ENCODE measurements around the gene ASXL2.
"Not testable (repeated sequence)": the region's sequence is repeated elsewhere in the genome, so short reads cannot be mapped to it uniquely, and the experiment has no call there.

The ASXL2 gene

DNA sequence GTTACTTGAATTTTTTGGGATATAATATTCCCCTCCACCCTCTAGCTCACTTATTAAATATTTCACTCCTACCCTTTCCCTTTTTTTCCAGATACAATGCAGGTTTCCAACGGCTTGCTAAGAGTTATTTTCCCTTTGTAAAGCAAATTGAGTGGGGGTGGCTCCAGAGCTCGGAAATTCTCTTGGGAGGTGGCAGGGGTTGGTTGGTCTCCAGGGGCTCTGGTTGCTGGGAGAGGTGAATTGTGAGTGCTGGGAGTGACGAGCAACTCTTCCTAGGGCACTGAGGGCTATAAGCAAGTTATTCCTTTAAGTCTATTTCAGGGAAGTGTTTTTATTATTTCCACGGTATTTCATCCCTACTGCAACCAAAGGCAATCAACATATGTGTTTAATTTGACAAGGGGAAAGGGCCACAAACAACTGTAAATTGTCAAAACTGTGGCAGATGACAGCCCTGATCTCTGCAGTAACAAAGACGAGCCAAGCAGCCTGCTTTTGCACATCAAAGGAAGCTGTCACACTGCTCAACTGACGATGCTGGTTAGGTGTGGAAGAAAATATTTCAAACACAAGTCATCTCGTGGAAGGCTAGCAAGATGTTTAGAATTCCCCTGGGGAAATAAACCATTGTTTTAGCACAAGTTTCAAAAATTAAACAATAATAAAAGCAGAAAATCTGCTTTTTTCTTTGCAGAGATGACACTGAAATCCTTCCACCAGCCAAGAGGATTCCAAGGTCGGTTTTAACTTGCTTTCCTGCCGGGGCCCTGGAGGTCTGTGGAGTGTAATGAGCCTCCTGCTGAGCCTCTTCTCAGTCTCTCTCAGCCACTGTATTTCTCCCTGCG lies 34.8 kb upstream of the ASXL2 start:
- Histone ChIP-seq H3K4me1 (ENCODE audit: control insufficient read depth in 1 of 2, insufficient read depth in 2 of 2, low read length in 2 of 2) (no peaks in the 10 kb centered on the region), H3K9ac (ENCODE audit: low read depth in 1 of 2, low read length in 2 of 2) (no peak overlapping the region), H3K27me3 (ENCODE audit: control insufficient read depth in 1 of 2, insufficient read depth in 2 of 2, low read length in 2 of 2) (no peaks in the 10 kb centered on the region), H3K27ac (ENCODE audit: low read depth, low read length) (no peak overlapping the region), H3K4me3 (ENCODE audit: low read depth in 1 of 2, low read length in 2 of 2) (no peak overlapping the region), H3K9me3 (ENCODE audit: control insufficient read depth in 1 of 2, low read length in 2 of 2) (no peaks in the 10 kb centered on the region), H3K36me3 (ENCODE audit: control insufficient read depth in 1 of 2, insufficient read depth in 2 of 2, low read length in 2 of 2) (no peaks in the 10 kb centered on the region)

- H3K4me1 ChIP-seq (ENCODE audit: control insufficient read depth in 1 of 2, insufficient read depth in 2 of 2, low read length in 2 of 2); H3K27ac ChIP-seq (ENCODE audit: low read depth, low read length); H3K9ac ChIP-seq (ENCODE audit: low read depth in 1 of 2, low read length in 2 of 2); H3K36me3 ChIP-seq (ENCODE audit: control insufficient read depth in 1 of 2, insufficient read depth in 2 of 2, low read length in 2 of 2); H3K4me3 ChIP-seq (ENCODE audit: low read depth in 1 of 2, low read length in 2 of 2); H3K9me3 ChIP-seq (ENCODE audit: control insufficient read depth in 1 of 2, low read length in 2 of 2); H3K27me3 ChIP-seq (ENCODE audit: control insufficient read depth in 1 of 2, insufficient read depth in 2 of 2, low read length in 2 of 2): not testable (repeated sequence)
Measured at GRCh38 chr2:25909574-25909973, 31.3 kb upstream of the ASXL2 start.

GRCh38 chr2:25905126-25905525 lies 26.8 kb upstream of the ASXL2 start:
- no peak overlapping the region for H3K4me3 ChIP-seq (ENCODE audit: low read depth in 1 of 2, low read length in 2 of 2)
- no peaks in the 10 kb centered on the region for H3K36me3 ChIP-seq (ENCODE audit: control insufficient read depth in 1 of 2, insufficient read depth in 2 of 2, low read length in 2 of 2)
- no peaks in the 10 kb centered on the region for H3K27me3 ChIP-seq (ENCODE audit: control insufficient read depth in 1 of 2, insufficient read depth in 2 of 2, low read length in 2 of 2)
- no peak overlapping the region for H3K27ac ChIP-seq (ENCODE audit: low read depth, low read length)
- no peaks in the 10 kb centered on the region for H3K9me3 ChIP-seq (ENCODE audit: control insufficient read depth in 1 of 2, low read length in 2 of 2)
- no peak overlapping the region for H3K9ac ChIP-seq (ENCODE audit: low read depth in 1 of 2, low read length in 2 of 2)
- no peaks in the 10 kb centered on the region for H3K4me1 ChIP-seq (ENCODE audit: control insufficient read depth in 1 of 2, insufficient read depth in 2 of 2, low read length in 2 of 2)

DNA sequence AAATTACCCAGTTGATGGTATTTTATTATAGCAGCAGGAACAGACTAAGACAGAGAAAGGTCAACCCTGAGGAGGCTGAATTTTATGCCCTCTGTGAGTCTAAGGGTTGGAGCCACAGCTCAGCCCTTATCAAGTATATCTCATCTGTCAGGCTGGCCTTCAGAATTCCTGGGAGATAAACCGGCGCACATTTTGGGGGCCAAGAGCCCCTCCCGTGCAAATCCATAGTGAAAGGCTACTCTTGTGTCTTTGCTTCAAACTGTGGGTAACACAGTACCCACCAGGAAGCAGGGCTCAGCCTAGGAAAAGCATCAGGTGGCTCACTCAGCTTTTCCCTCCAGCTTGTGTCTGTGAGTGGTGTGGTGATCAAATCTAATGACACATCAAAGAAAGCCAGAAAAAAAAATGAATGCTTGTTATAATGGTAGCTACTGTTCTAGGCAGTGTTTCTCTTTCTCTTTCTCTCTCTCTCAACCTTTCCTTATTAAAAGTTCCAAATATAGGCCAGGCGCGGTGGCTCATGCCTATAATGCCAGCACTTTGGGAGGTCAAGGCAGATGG lies 25.0 kb upstream of the ASXL2 start:
- H3K27ac ChIP-seq (ENCODE audit: low read depth, low read length): no peak overlapping the region
- no peaks in the 10 kb centered on the region for H3K36me3 ChIP-seq (ENCODE audit: control insufficient read depth in 1 of 2, insufficient read depth in 2 of 2, low read length in 2 of 2)
- H3K9me3 ChIP-seq (ENCODE audit: control insufficient read depth in 1 of 2, low read length in 2 of 2): no peaks in the 10 kb centered on the region
- no peak overlapping the region for H3K4me3 ChIP-seq (ENCODE audit: low read depth in 1 of 2, low read length in 2 of 2)
- no peaks in the 10 kb centered on the region for H3K4me1 ChIP-seq (ENCODE audit: control insufficient read depth in 1 of 2, insufficient read depth in 2 of 2, low read length in 2 of 2)
- no peaks in the 10 kb centered on the region for H3K27me3 ChIP-seq (ENCODE audit: control insufficient read depth in 1 of 2, insufficient read depth in 2 of 2, low read length in 2 of 2)
- H3K9ac ChIP-seq (ENCODE audit: low read depth in 1 of 2, low read length in 2 of 2): no peak overlapping the region

GRCh38 chr2:25899404-25899970 lies 21.2 kb upstream of the ASXL2 start:
- Histone ChIP-seq H3K9ac (ENCODE audit: low read depth in 1 of 2, low read length in 2 of 2) (no peak overlapping the region), H3K4me1 (ENCODE audit: control insufficient read depth in 1 of 2, insufficient read depth in 2 of 2, low read length in 2 of 2) (no peaks in the 10 kb centered on the region), H3K9me3 (ENCODE audit: control insufficient read depth in 1 of 2, low read length in 2 of 2) (no peaks in the 10 kb centered on the region), H3K27me3 (ENCODE audit: control insufficient read depth in 1 of 2, insufficient read depth in 2 of 2, low read length in 2 of 2) (no peaks in the 10 kb centered on the region), H3K4me3 (ENCODE audit: low read depth in 1 of 2, low read length in 2 of 2) (no peak overlapping the region), H3K36me3 (ENCODE audit: control insufficient read depth in 1 of 2, insufficient read depth in 2 of 2, low read length in 2 of 2) (no peaks in the 10 kb centered on the region), H3K27ac (ENCODE audit: low read depth, low read length) (no peak overlapping the region)

DNA sequence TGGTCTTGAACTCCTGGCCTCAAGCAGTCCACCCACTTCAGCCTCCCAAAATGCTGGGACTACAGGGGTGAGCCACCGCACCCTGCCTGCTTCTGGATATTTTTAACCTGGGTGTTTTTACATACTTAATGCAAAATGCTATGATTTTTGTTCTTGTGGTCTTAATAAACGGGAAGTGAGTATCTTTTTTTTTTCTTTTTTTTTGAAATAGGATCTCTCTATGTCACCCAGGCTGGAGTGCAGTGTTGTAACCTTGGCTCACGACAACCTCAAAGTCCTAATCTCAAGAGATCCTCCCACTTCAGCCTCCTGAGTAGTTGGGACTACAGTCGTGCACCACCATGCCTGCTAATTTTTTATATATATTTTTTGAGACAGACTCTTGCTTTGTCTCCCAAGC lies 19.2 kb upstream of the ASXL2 start:
- Histone ChIP-seq H3K27ac (ENCODE audit: low read depth, low read length) (no peak overlapping the region), H3K4me1 (ENCODE audit: control insufficient read depth in 1 of 2, insufficient read depth in 2 of 2, low read length in 2 of 2) (no peaks in the 10 kb centered on the region), H3K9ac (ENCODE audit: low read depth in 1 of 2, low read length in 2 of 2) (no peak overlapping the region), H3K4me3 (ENCODE audit: low read depth in 1 of 2, low read length in 2 of 2) (no peak overlapping the region), H3K36me3 (ENCODE audit: control insufficient read depth in 1 of 2, insufficient read depth in 2 of 2, low read length in 2 of 2) (no peaks in the 10 kb centered on the region), H3K27me3 (ENCODE audit: control insufficient read depth in 1 of 2, insufficient read depth in 2 of 2, low read length in 2 of 2) (no peaks in the 10 kb centered on the region), H3K9me3 (ENCODE audit: control insufficient read depth in 1 of 2, low read length in 2 of 2) (no peaks in the 10 kb centered on the region)

DNA sequence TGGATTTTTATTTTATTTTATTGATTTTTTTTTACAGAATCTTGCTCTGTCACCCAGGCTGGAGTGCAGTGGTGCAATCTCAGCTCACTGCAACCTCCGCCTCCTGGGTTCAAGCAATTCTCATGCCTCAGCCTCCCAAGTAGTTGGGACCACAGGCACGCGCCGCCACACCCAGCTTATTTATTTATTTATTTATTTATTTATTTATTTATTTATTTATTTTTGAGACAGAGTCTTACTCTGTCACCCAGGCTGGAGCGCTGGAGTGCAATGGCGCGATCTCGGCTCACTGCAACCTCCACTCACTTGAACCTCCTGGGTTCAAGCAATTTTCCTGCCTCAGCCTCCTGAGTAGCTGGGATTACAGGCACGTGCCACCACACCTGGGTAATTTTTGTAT lies 18.0 kb upstream of the ASXL2 start:
- H3K27me3 ChIP-seq (ENCODE audit: control insufficient read depth in 1 of 2, insufficient read depth in 2 of 2, low read length in 2 of 2); H3K9ac ChIP-seq (ENCODE audit: low read depth in 1 of 2, low read length in 2 of 2): not testable (repeated sequence)

DNA sequence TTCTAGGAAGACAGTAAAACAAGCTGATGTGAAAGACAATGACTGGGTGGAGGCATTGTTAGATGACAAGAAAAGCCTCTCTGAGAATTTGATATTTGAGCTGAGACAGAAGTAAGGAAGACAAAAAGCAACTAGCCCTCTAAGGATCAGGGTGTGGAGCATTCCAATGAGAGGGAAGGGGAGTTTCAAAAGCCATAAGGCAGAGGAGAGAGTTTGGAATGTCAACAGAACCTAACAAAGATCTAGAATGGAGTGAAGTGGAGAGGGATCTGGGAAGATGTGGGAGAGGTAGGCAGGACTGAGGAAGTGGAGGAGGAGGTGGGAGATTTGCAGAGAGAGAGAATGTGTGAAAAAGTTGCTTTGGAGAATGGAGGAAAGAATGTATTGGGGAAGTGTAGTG lies 17.3 kb upstream of the ASXL2 start:
- no peaks in the 10 kb centered on the region for H3K27me3 ChIP-seq (ENCODE audit: control insufficient read depth in 1 of 2, insufficient read depth in 2 of 2, low read length in 2 of 2)
- H3K4me3 ChIP-seq (ENCODE audit: low read depth in 1 of 2, low read length in 2 of 2): no peak overlapping the region
- no peak overlapping the region for H3K27ac ChIP-seq (ENCODE audit: low read depth, low read length)
- H3K4me1 ChIP-seq (ENCODE audit: control insufficient read depth in 1 of 2, insufficient read depth in 2 of 2, low read length in 2 of 2): no peaks in the 10 kb centered on the region
- no peaks in the 10 kb centered on the region for H3K36me3 ChIP-seq (ENCODE audit: control insufficient read depth in 1 of 2, insufficient read depth in 2 of 2, low read length in 2 of 2)
- no peaks in the 10 kb centered on the region for H3K9me3 ChIP-seq (ENCODE audit: control insufficient read depth in 1 of 2, low read length in 2 of 2)
- no peak overlapping the region for H3K9ac ChIP-seq (ENCODE audit: low read depth in 1 of 2, low read length in 2 of 2)

More for the DNA sequence above, 18.0 kb upstream of the ASXL2 start:
- not testable (repeated sequence) for H3K4me1 ChIP-seq (ENCODE audit: control insufficient read depth in 1 of 2, insufficient read depth in 2 of 2, low read length in 2 of 2); H3K27ac ChIP-seq (ENCODE audit: low read depth, low read length); H3K9me3 ChIP-seq (ENCODE audit: control insufficient read depth in 1 of 2, low read length in 2 of 2); H3K4me3 ChIP-seq (ENCODE audit: low read depth in 1 of 2, low read length in 2 of 2); H3K36me3 ChIP-seq (ENCODE audit: control insufficient read depth in 1 of 2, insufficient read depth in 2 of 2, low read length in 2 of 2)

GRCh38 chr2:25895018-25895417 lies 16.7 kb upstream of the ASXL2 start:
- Histone ChIP-seq H3K27me3 (ENCODE audit: control insufficient read depth in 1 of 2, insufficient read depth in 2 of 2, low read length in 2 of 2) (no peaks in the 10 kb centered on the region), H3K9ac (ENCODE audit: low read depth in 1 of 2, low read length in 2 of 2) (no peak overlapping the region), H3K4me3 (ENCODE audit: low read depth in 1 of 2, low read length in 2 of 2) (no peak overlapping the region), H3K4me1 (ENCODE audit: control insufficient read depth in 1 of 2, insufficient read depth in 2 of 2, low read length in 2 of 2) (no peaks in the 10 kb centered on the region), H3K36me3 (ENCODE audit: control insufficient read depth in 1 of 2, insufficient read depth in 2 of 2, low read length in 2 of 2) (no peaks in the 10 kb centered on the region), H3K9me3 (ENCODE audit: control insufficient read depth in 1 of 2, low read length in 2 of 2) (no peaks in the 10 kb centered on the region), H3K27ac (ENCODE audit: low read depth, low read length) (no peak overlapping the region)

DNA sequence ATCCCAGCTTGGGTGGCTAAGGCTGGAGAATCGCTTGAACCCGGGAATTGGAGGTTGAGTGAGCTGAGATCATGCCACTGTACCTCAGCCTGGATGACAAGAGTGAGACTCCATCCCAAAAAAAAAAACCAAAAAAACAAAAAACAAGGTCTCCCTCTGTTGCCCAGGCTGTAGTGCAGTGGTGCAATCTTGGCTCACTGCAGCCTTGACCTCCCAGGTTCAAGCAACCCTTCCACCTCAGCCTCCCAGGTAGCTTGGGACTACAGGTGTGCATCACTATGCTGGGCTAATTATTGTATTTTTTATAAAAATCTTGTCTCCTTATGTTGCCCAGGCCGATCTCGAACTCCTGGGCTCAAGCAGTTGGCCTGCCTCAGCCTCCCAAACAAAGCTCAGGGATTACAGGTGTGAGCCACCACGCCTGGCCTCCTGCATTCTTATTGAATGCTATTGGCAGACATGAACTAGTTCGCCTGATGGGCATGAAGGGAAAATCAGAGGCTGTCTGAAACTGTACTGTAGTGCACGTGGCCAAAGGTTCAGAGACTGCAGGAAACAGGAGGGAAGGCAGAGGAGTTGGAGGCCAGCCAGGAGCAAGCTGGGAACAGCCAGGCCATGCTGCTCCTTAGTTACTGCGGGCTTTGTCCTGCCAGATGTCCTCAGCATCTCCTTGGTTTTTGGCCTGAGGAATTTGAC lies 16.0 kb upstream of the ASXL2 start:
- Histone ChIP-seq H3K4me1 (ENCODE audit: control insufficient read depth in 1 of 2, insufficient read depth in 2 of 2, low read length in 2 of 2) (no peaks in the 10 kb centered on the region), H3K9ac (ENCODE audit: low read depth in 1 of 2, low read length in 2 of 2) (no peak overlapping the region), H3K4me3 (ENCODE audit: low read depth in 1 of 2, low read length in 2 of 2) (no peak overlapping the region), H3K27ac (ENCODE audit: low read depth, low read length) (no peak overlapping the region), H3K27me3 (ENCODE audit: control insufficient read depth in 1 of 2, insufficient read depth in 2 of 2, low read length in 2 of 2) (no peaks in the 10 kb centered on the region), H3K9me3 (ENCODE audit: control insufficient read depth in 1 of 2, low read length in 2 of 2) (no peaks in the 10 kb centered on the region), H3K36me3 (ENCODE audit: control insufficient read depth in 1 of 2, insufficient read depth in 2 of 2, low read length in 2 of 2) (no peaks in the 10 kb centered on the region)
